Nephron (organoid): ENCODE data around the gene GLRA3.

Source experiments
- H3K27ac Mint-ChIP-seq, 3 experiments: 2 replicates each; pipeline ENCODE4 v1.8.0; 2020; ENCODE audit warnings: mixed read lengths in 3 of 3, mild to moderate bottlenecking in 2 of 3, moderate library complexity in 1 of 3
- H3K27me3 Mint-ChIP-seq: 2 replicates; pipeline ENCODE4 v1.8.0; 2021; ENCODE audit warnings: low read depth, mild to moderate bottlenecking, moderate library complexity, mixed read lengths
- H3K36me3 Mint-ChIP-seq: 2 replicates; pipeline ENCODE4 v1.8.0; 2020; ENCODE audit warnings: low read depth, mixed read lengths
- H3K4me1 Mint-ChIP-seq: 2 replicates; pipeline ENCODE4 v1.8.0; 2020; ENCODE audit warnings: mixed read lengths
- H3K4me3 Mint-ChIP-seq, 3 experiments: 2 replicates each; pipeline ENCODE4 v1.8.0; 2020; ENCODE audit warnings: mild to moderate bottlenecking in 3 of 3, mixed read lengths in 3 of 3, moderate library complexity in 2 of 3
- H3K9me3 Mint-ChIP-seq: 2 replicates; pipeline ENCODE4 v1.8.0; 2020; ENCODE audit warnings: mixed read lengths
- CTCF ChIP-seq, 3 experiments: fragments of 200-600 bp; sonication (generic); IDR thresholded peaks; one replicate each; pipeline ENCODE4 v1.5.0; 2021; ENCODE audit warnings: antibody characterized with exemption in 3 of 3; ENCODE audit not compliant: unreplicated experiment in 3 of 3

The GLRA3 gene

GRCh38 chr4:174835536-174835935, 6.5 kb upstream of the GLRA3 start:
- peaks cover 6% of the 10 kb centered on the region for H3K27me3 Mint-ChIP-seq
- no peaks in the 10 kb centered on the region for H3K36me3 Mint-ChIP-seq
- no peak overlapping the region for H3K4me3 Mint-ChIP-seq
- no peak for TF ChIP-seq CTCF (IDR thresholded peaks at IDR 0.05; ENCODE audit: unreplicated experiment in 3 of 3)
- no peaks in the 10 kb centered on the region for H3K9me3 Mint-ChIP-seq
- no peaks in the 10 kb centered on the region for H3K4me1 Mint-ChIP-seq
- H3K27ac Mint-ChIP-seq, result no peak overlapping the region

GRCh38 chr4:174834477-174834876, 5.4 kb upstream of the GLRA3 start:
- H3K4me3 Mint-ChIP-seq, result no peak overlapping the region
- H3K27ac Mint-ChIP-seq, result no peak overlapping the region
- no peaks in the 10 kb centered on the region for H3K4me1 Mint-ChIP-seq
- no peaks in the 10 kb centered on the region for H3K9me3 Mint-ChIP-seq
- peaks cover 11% of the 10 kb centered on the region for H3K27me3 Mint-ChIP-seq
- no peaks in the 10 kb centered on the region for H3K36me3 Mint-ChIP-seq
- TF ChIP-seq CTCF (IDR thresholded peaks at IDR 0.05; ENCODE audit: unreplicated experiment in 3 of 3), result no peak

GRCh38 chr4:174826660-174827059, 2.4 kb downstream of the GLRA3 start:
- Mint-ChIP-seq H3K36me3 (no peaks in the 10 kb centered on the region), H3K4me3 (no peak overlapping the region), H3K4me1 (peaks cover 7% of the 10 kb centered on the region), H3K9me3 (peaks cover 2% of the 10 kb centered on the region), H3K27ac (no peak overlapping the region), H3K27me3 (peaks cover 21% of the 10 kb centered on the region)
- TF ChIP-seq CTCF (IDR thresholded peaks at IDR 0.05; ENCODE audit: unreplicated experiment in 3 of 3), result no peak

GRCh38 chr4:174815282-174815681, 13.8 kb downstream of the GLRA3 start:
- TF ChIP-seq CTCF (IDR thresholded peaks at IDR 0.05; ENCODE audit: unreplicated experiment in 3 of 3), result no peak
- Mint-ChIP-seq H3K9me3 (no peaks in the 10 kb centered on the region), H3K27me3 (no peaks in the 10 kb centered on the region), H3K27ac (no peak overlapping the region), H3K4me3 (no peak overlapping the region), H3K4me1 (no peaks in the 10 kb centered on the region), H3K36me3 (no peaks in the 10 kb centered on the region)

- no peaks in the 10 kb centered on the region for H3K36me3 Mint-ChIP-seq
- no peak overlapping the region for H3K27ac Mint-ChIP-seq
- H3K4me1 Mint-ChIP-seq, result no peaks in the 10 kb centered on the region
- H3K4me3 Mint-ChIP-seq, result no peak overlapping the region
- H3K9me3 Mint-ChIP-seq, result no peaks in the 10 kb centered on the region
- no peaks in the 10 kb centered on the region for H3K27me3 Mint-ChIP-seq
- no peak for TF ChIP-seq CTCF (IDR thresholded peaks at IDR 0.05; ENCODE audit: unreplicated experiment in 3 of 3)
Observed at GRCh38 chr4:174813292-174813691, 15.8 kb downstream of the GLRA3 start.

GRCh38 chr4:174810834-174811233, 18.2 kb downstream of the GLRA3 start:
- no peak for TF ChIP-seq CTCF (IDR thresholded peaks at IDR 0.05; ENCODE audit: unreplicated experiment in 3 of 3)
- no peak overlapping the region for H3K4me3 Mint-ChIP-seq
- H3K4me1 Mint-ChIP-seq, result no peaks in the 10 kb centered on the region
- no peaks in the 10 kb centered on the region for H3K36me3 Mint-ChIP-seq
- no peaks in the 10 kb centered on the region for H3K9me3 Mint-ChIP-seq
- no peaks in the 10 kb centered on the region for H3K27me3 Mint-ChIP-seq
- no peak overlapping the region for H3K27ac Mint-ChIP-seq
